ENCODE measurements around the gene FXR2. TPM values are rescaled to one million over a fixed set of nuclear protein-coding genes. Genes with fewer than 3 reads are reported as not detected.
A peak's percentile ranks its signal among the peaks of the same experiment; 100 is the strongest.

FXR2 gene
- total and polyA plus RNA-seq, 9 of the 15 experiments (the other 6 are each of a cell fraction or from before 2014, with no cell fraction given) = 2.0 to 49.3 (median 24.5) TPM

DNA sequence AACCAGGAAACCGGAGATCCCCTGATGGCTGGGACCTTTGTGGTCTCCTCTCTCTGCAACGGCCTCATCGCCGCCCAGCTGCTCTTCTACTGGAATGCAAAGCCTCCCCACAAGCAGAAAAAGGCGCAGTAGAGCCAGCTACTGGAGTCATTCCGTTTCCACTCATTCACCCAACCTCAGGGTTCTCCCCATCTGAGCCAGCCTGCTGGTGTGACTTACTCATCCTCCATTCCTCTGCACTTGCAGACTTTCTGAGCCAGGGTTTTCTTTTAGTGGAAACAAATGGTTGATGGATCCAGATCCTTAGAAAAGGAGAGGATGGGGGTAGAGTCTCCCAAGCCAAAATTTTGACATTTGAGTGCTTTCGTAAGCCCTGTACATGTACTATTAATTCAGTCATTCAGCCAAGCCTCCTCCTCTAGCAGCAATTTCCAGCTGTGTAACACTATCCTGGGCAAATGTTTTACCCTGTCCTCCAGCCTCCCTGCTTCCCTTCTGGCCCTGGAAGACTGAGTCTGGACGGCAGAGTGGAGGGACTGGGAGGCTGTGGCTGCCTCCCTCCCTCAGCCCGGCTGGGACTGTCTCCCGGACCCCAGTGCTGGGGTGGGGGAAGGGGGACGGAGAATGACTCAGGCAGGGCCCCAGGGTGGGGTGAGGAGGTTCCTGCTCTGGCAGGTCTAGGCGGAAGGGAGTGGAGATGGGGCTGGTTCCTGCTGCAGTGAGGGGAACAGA is 27.1 kb downstream of the FXR2 start (continued):
- TF ChIP-seq RBM39 (optimal IDR thresholded peaks at IDR 0.05; ENCODE audit: low read depth, low read length) (no peak), ZBTB7A (IDR thresholded peaks at IDR 0.05; ENCODE audit: borderline replicate concordance, control insufficient read depth, low read depth, low read length) (peak; percentile 69; the same call in 1 of the 2 replicates), JUND (IDR thresholded peaks at IDR 0.05; ENCODE audit: borderline replicate concordance, low read depth, low read length) (peak; percentile 81), JUND (tag; IDR thresholded peaks at IDR 0.05; ENCODE audit: borderline replicate concordance, low read depth, low read length) (no peak; the same call in 2 of the 3 replicates), HMG20A (CRISPR knock-in tag; conservative IDR thresholded peaks at IDR 0.05) (no peak), RNF219 (CRISPR knock-in tag; IDR thresholded peaks at IDR 0.05) (no peak), LEF1 (IDR thresholded peaks at IDR 0.05) (0 out of 2 replicates have a peak, but pooled peaks have one; percentile 39), CBX3 (IDR thresholded peaks at IDR 0.05; ENCODE audit: borderline replicate concordance in 1 of 2, low read length in 2 of 2) (no peak), ZNF3 (CRISPR knock-in tag; IDR thresholded peaks at IDR 0.05) (no peak), POLR2G (IDR thresholded peaks at IDR 0.05; ENCODE audit: low read depth, low read length) (peak; percentile 8; the same call in 1 of the 2 replicates), EZH2 (IDR thresholded peaks at IDR 0.05; ENCODE audit: borderline replicate concordance, low read depth, low read length) (no peak), ARID1B (IDR thresholded peaks at IDR 0.05) (0 out of 2 replicates have a peak, but pooled peaks have one; percentile 30), ZFP1 (CRISPR knock-in tag; IDR thresholded peaks at IDR 0.05) (no peak), VEZF1 (CRISPR knock-in tag; IDR thresholded peaks at IDR 0.05) (0 out of 2 replicates have a peak, but pooled peaks have one; percentile 22), RBM25 (IDR thresholded peaks at IDR 0.05; ENCODE audit: low read depth, low read length, severe bottlenecking) (no peak), ZNF668 (CRISPR knock-in tag; IDR thresholded peaks at IDR 0.05) (no peak), SPI1 (IDR thresholded peaks at IDR 0.05; ENCODE audit: borderline replicate concordance, low read depth, low read length) (no peak), DPF2 (IDR thresholded peaks at IDR 0.05) (peak; percentile 59; the same call in 1 of the 2 replicates), ZBTB2 (IDR thresholded peaks at IDR 0.05) (no peak)

Data from K562 (cell line).